ENCODE measurements around the gene SPPL2C.
"Not testable (repeated sequence)": the region's sequence is repeated elsewhere in the genome, so short reads cannot be mapped to it uniquely, and the experiment has no call there.

- TF ChIP-seq, protein P1, sequence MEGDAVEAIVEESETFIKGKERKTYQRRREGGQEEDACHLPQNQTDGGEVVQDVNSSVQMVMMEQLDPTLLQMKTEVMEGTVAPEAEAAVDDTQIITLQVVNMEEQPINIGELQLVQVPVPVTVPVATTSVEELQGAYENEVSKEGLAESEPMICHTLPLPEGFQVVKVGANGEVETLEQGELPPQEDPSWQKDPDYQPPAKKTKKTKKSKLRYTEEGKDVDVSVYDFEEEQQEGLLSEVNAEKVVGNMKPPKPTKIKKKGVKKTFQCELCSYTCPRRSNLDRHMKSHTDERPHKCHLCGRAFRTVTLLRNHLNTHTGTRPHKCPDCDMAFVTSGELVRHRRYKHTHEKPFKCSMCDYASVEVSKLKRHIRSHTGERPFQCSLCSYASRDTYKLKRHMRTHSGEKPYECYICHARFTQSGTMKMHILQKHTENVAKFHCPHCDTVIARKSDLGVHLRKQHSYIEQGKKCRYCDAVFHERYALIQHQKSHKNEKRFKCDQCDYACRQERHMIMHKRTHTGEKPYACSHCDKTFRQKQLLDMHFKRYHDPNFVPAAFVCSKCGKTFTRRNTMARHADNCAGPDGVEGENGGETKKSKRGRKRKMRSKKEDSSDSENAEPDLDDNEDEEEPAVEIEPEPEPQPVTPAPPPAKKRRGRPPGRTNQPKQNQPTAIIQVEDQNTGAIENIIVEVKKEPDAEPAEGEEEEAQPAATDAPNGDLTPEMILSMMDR (IDR thresholded peaks at IDR 0.05) = not testable (repeated sequence)
- not testable (repeated sequence) for TF ChIP-seq POLR2A (IDR thresholded peaks at IDR 0.05)
Measured at GRCh38 chr17:45862127-45862526, 17.4 kb downstream of the SPPL2C start.

All from breast epithelium (tissue), 3 donors.